Measurements from ENCODE around the gene UBE2Q1.

Gene UBE2Q1

GRCh38 chr1:154574716-154575115, 16.3 kb upstream of the UBE2Q1 start:
- no peak for DNase-seq (ENCODE audit: extremely low spot score)
- POLR2A ChIA-PET: no interaction called here
- TF ChIP-seq ARNT (IDR thresholded peaks at IDR 0.05): no peak
- no peak for TF ChIP-seq ELF4 (IDR thresholded peaks at IDR 0.05)
- no peak for TF ChIP-seq TARDBP (IDR thresholded peaks at IDR 0.05)
- CTCF ChIA-PET: interaction anchor here (1.2 kb wide), 1 partner anchor 15 kb away, joined by 5 read pairs; no protein-coding TSS in a partner anchor

- TF ChIP-seq CTBP1 (IDR thresholded peaks at IDR 0.05; ENCODE audit: borderline replicate concordance): no peak
- no peak for TF ChIP-seq FOXA1 (IDR thresholded peaks at IDR 0.05)
- TF ChIP-seq L3MBTL2 (conservative IDR thresholded peaks at IDR 0.05): no peak
- no peak for TF ChIP-seq FOXM1 (IDR thresholded peaks at IDR 0.05; ENCODE audit: borderline replicate concordance)
- no peak for TF ChIP-seq SUZ12 (IDR thresholded peaks at IDR 0.05)
- TF ChIP-seq TARDBP (IDR thresholded peaks at IDR 0.05): no peak
- no peak for TF ChIP-seq BHLHE40 (IDR thresholded peaks at IDR 0.05; ENCODE audit: borderline replicate concordance)
- TF ChIP-seq ARNT (IDR thresholded peaks at IDR 0.05): no peak
- DNase-seq (ENCODE audit: extremely low spot score): no peak
- POLR2A ChIA-PET: interaction anchor here (1.1 kb wide), 1 partner anchor 13 kb away, joined by 6 read pairs; no protein-coding TSS in a partner anchor
- CTCF ChIA-PET: interaction anchor here (1.1 kb wide), 1 partner anchor 13 kb away, joined by 7 read pairs; no protein-coding TSS in a partner anchor
Measured at GRCh38 chr1:154573168-154573510, 14.7 kb upstream of the UBE2Q1 start.

- TF ChIP-seq FOXA1 (IDR thresholded peaks at IDR 0.05) (no peak), ELF4 (IDR thresholded peaks at IDR 0.05) (no peak), FOXM1 (IDR thresholded peaks at IDR 0.05; ENCODE audit: borderline replicate concordance) (no peak), NFRKB (IDR thresholded peaks at IDR 0.05) (no peak), CTBP1 (IDR thresholded peaks at IDR 0.05; ENCODE audit: borderline replicate concordance) (no peak), HDGF (IDR thresholded peaks at IDR 0.05; ENCODE audit: borderline replicate concordance) (no peak), SUZ12 (IDR thresholded peaks at IDR 0.05) (no peak), BHLHE40 (IDR thresholded peaks at IDR 0.05; ENCODE audit: borderline replicate concordance) (no peak)
- DNase-seq (ENCODE audit: extremely low spot score): no peak
- POLR2A ChIA-PET: interaction anchor here (1.1 kb wide), 1 partner anchor 13 kb away, joined by 6 read pairs; no protein-coding TSS in a partner anchor
- CTCF ChIA-PET: interaction anchor here (1.1 kb wide), 1 partner anchor 13 kb away, joined by 7 read pairs; no protein-coding TSS in a partner anchor
Measured at GRCh38 chr1:154572468-154573167, 14.2 kb upstream of the UBE2Q1 start.

GRCh38 chr1:154571964-154572288, 13.5 kb upstream of the UBE2Q1 start:
- TF ChIP-seq ARNT (IDR thresholded peaks at IDR 0.05) (no peak), ZNF384 (IDR thresholded peaks at IDR 0.05) (no peak), CTBP1 (IDR thresholded peaks at IDR 0.05; ENCODE audit: borderline replicate concordance) (no peak), PKNOX1 (IDR thresholded peaks at IDR 0.05) (no peak), ELF4 (IDR thresholded peaks at IDR 0.05) (no peak), HDGF (IDR thresholded peaks at IDR 0.05; ENCODE audit: borderline replicate concordance) (no peak), SP1 (IDR thresholded peaks at IDR 0.05) (no peak), L3MBTL2 (conservative IDR thresholded peaks at IDR 0.05) (no peak), LEF1 (IDR thresholded peaks at IDR 0.05; ENCODE audit: borderline replicate concordance) (no peak)
- CTCF ChIA-PET: no interaction called here
- POLR2A ChIA-PET: no interaction called here
- DNase-seq (ENCODE audit: extremely low spot score): no peak

GRCh38 chr1:154571244-154571963, 12.9 kb upstream of the UBE2Q1 start:
- no peak for DNase-seq (ENCODE audit: extremely low spot score)
- ChIA-PET POLR2A (no interaction called here), CTCF (no interaction called here)
- TF ChIP-seq L3MBTL2 (conservative IDR thresholded peaks at IDR 0.05) (no peak), CTBP1 (IDR thresholded peaks at IDR 0.05; ENCODE audit: borderline replicate concordance) (no peak), HDGF (IDR thresholded peaks at IDR 0.05; ENCODE audit: borderline replicate concordance) (no peak)

GRCh38 chr1:154568157-154568815, 9.8 kb upstream of the UBE2Q1 start:
- POLR2A ChIA-PET: no interaction called here
- TF ChIP-seq PKNOX1 (IDR thresholded peaks at IDR 0.05): no peak
- no peak for TF ChIP-seq HDGF (IDR thresholded peaks at IDR 0.05; ENCODE audit: borderline replicate concordance)
- no peak for TF ChIP-seq BHLHE40 (IDR thresholded peaks at IDR 0.05; ENCODE audit: borderline replicate concordance)
- no peak for TF ChIP-seq NFRKB (IDR thresholded peaks at IDR 0.05)
- TF ChIP-seq FOXM1 (IDR thresholded peaks at IDR 0.05; ENCODE audit: borderline replicate concordance): no peak
- no peak for TF ChIP-seq ZNF384 (IDR thresholded peaks at IDR 0.05)
- no peak for TF ChIP-seq FOXK2 (IDR thresholded peaks at IDR 0.05)
- TF ChIP-seq ELF4 (IDR thresholded peaks at IDR 0.05): no peak
- TF ChIP-seq SP1 (IDR thresholded peaks at IDR 0.05): no peak
- DNase-seq (ENCODE audit: extremely low spot score): no peak
- CTCF ChIA-PET: interaction anchor here (2.3 kb wide), 1 partner anchor 9 kb away, joined by 12 read pairs; no protein-coding TSS in a partner anchor

Data from HEK293T (cell line).